NCI-H2196 (cell line): ENCODE data around the gene MSI2.
A peak's percentile ranks its signal among the peaks of the same experiment; 100 is the strongest.

Experiments
- DNase-seq: peaks from one replicate; lab custom pipeline; 2025; ENCODE audit not compliant: unreplicated experiment; lab: John Stamatoyannopoulos, UW

MSI2 gene

DNA sequence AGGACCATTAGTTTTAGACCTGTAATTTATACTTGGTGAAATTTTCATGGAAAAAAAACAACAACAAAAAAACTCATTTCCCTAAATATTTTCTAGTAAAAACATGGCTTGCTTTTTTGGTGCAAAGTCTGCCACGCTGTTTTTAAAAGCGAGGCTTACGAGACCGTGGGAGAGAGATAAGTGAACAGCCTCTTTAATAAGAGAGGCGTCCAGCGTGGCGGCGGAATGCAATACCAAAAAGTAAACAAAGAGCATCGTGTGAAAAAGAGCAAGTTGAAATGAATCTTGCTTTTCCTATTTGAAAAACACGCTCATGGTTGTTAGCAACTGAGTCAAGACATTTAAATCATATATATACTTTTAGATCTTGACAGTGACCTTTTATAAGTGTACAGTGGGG lies 10.5 kb upstream of the MSI2 start:
- DNase-seq: no peak

DNA sequence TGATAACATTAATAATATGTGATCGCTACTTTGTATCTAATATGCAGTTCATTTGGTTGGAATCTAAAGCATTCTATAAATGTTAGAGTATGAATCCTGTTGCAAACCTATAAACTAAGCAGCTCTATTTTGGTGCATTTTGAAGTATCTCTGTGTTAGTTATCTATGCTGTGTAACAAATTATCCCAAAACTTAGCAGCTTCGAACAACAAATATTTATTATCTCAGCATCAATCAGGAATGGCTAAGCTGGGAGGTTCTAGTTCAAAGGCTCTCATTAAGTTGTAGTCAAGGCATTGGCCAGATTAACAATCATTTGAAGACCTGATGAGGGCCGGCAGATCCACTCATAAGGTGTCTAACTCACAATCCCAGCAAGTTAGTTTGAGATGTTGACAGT lies 10.1 kb upstream of the MSI2 start:
- DNase-seq: no peak

DNA sequence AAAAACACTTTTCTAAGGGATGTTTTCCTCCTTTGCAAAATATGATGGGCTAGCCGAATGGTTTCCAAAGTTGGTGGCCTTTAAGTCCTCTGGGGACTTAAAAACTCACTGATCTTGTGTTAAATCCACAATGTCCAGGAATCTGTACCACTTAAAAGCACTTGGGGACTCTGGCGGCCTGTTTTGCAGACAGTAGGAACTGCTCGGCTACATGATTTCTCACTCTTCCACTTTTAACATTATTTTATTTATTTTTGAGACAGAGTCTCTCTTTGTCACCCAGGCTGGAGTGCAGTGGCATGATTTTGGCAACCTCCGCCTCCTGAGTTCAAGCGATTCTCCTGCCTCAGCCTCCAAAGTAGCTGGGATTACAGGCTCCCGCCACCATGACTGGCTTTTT lies 9.1 kb upstream of the MSI2 start:
- DNase-seq: no peak

DNA sequence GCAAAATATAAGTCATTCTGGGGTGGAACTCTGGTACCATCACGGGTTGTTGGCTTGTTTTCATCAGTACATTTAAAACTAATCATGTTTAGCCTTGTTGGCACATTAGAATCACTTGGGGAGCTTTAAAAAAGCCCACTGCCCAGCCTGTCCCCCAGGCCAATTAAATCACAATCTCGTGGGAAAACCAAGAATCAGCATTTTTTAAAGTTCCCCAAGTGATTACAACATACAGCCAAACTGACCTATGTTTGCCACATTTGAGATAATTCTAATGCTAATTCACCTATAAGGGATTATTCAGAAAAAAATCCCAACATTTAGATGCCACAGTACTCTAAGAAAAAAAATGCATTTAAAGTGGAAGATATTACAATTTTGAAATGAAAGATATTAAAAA lies 8.4 kb upstream of the MSI2 start:
- DNase-seq: no peak

DNA sequence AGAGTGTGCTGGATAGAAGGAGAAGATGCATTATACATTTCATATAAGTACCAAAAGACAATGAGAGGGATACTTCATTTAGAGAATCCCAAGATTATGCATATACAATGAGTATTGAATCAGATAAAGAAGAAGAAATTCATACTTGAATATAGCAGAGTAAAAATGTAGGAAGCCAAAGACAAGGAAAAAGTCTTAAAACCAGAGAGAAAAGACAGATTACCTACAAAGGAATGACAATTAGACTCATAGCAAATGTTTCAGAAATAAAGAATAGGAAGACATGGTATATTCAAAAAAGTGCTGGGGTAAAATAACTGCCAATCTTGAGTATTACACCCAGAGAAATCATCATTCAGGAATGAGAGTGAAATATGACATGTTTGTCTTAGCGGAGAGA lies 6.8 kb upstream of the MSI2 start:
- no peak for DNase-seq

DNA sequence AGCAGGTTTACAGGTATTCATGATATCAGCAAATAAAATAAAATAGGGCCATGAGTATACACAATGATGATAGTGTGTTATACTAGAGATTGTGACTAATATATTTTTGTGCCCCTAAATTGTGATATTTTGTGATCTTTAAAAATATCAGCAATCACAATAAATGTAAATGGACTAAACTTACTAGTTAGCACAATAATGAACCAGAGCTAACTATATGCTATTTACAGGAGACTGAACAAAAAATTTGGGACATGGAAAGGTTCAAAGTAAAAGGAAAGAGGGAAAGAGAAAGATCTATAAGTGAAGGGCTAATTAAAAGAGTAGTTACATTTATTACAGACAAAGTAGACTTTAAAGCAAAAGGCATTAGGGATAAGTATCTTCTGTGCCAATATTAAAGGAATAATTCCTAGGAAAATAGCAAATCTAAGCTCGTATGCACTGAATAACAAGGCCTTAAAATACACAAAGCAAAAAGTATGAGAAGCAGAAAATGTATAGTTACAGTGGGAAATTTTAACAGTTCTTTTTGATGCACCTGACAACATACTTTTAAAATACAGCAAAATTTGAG lies 5.0 kb upstream of the MSI2 start:
- no peak for DNase-seq

DNA sequence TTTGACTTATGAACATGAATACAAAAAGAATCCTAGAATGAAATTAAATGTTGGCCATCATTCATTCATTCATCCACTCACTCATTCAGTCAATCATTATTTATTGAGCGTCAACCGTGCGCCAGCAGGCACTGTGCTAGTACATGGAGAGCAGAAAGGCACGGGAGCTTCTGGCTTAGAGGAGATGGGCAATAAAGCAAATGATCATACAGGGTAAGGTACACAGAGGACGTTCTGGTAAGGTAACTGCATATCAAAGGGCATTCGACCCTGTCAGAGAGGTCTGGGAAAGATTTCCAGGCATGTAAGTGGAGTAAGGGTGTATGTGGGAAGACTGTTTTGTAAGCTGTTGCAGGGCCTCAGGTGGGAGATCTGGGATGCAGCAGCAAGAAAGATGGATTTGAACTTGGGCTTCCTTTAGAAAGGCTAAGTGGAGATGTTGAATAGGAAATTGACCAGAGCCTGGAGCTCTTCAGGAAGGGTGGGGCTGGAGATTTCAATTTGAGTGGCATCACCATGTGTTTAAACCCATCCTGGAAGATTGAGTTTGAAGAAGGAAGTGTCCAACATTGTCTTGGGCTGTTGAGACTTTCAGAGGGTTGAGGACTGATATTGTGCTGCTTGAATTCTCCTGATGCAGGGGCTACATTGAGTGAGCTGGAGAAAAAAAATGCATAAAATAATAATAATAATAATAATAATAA lies 2.8 kb upstream of the MSI2 start:
- DNase-seq: no peak

DNA sequence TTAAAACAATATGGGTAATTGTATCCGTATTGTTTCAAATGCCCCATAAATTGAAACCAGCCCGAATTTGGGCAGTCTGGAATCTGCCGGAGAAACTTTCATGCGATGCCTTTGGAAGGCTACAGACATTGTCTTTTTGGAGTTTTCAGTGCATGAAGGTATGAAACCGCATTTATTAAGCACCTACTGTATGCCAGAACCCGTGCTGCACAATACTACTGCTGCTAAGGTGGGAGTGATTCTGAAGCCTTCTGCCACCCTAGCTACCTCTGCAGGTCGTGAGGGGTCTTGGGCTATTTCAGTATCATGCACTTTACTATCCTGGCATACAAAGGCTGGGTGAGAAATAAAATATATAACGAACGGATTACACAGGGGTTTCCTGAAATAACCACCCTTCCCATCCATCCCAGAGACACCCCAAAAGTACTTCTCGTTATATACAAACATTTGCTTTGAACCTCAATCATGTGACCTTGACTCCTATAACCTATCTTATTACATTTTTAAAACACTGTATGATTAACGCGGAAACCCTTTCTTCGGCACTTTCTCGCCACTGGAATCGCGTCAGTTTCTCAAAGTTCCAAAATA lies 1.0 kb upstream of the MSI2 start:
- no peak for DNase-seq

DNA sequence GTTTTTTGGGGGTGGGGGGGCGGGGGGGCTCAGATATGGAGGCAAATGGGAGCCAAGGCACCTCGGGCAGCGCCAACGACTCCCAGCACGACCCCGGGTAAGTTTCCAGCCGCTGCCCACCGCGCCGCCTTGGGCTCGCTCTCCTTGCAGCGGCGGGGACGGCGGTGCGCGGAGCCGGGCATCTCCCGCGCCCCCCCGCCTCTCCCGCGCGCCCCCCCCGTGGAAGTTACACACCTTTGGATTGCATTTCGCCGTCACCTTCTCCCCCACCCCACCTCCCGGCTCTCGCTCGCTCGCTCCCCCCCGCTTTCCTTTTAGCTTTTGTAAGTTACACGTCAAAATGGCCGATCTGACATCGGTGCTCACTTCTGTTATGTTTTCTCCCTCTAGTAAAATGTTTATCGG lies 387 bp downstream of the MSI2 start:
- peak; percentile 42 for DNase-seq

DNA sequence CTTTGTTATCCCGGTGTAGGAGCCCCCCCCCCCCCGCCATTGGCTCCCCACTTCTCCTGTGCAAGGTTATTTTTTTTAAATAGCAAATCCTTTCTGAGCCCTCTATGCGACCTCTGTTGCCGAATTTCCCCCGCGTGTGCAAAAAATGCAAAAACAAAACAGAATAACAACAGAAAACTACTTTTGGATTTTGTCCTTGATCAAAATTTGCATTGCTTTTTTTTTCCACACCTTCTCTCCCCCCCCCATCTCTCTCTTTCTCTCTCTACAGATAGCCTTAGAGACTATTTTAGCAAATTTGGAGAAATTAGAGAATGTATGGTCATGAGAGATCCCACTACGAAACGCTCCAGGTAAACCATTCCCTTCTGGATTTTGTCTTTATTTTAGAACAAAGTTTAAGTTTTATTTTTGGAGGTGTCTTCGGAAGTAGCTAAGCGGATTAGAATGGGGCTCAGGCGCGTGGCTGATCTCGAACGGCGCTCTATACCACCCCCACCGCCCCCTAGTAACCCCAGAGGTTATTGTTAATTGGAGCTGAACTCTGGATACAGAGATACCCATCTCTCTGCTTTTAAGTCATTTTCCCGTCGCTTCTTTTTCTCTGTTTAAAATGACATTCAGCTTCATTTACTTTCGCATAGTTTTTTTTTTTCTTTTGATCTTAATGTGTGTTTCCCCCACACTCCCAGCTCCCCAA lies 1.0 kb downstream of the MSI2 start:
- DNase-seq: no peak

DNA sequence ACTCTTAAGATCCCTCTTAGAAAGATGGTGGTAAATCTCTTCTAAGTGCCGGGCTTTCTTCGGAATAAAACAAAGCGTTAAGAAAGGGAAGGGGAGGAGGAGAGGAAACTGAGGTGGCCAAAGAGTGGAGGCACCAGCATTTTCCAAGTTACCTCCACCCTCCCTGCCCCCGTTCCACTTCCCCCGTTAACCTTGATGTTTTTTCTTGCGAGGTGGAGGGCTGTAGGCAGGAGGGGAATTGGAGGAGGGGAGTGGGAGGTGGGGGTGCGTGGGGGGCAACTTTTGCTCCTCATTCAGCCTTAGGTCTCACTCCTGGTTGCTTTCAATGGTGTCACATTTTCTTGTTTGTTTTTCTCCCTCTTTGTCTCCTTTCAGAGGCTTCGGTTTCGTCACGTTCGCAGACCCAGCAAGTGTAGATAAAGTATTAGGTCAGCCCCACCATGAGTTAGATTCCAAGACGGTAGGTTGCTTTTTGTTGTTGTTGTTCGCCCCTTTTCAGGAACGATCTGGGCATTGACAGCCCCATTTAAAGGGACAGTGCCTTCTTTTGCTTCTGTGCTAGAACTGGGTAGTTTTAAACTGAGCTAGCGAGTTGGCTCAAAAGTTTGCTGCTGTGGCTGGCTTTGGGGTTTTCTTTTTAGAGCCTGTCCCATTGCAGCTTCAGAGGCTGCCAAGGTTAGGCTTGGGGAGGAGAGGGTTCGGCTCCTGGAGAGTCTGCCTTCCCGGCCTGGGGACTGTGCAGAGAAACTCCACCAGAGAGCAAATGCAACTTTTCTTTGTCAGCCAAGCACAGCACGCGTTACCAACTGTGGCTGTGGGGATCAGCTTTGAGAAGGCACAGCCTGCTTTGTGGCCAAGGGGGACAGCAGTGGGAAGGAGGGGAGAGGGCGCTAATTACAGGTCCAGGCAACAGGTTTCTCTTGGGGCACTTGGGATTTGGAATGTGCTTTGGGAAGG lies 1.9 kb downstream of the MSI2 start:
- no peak for DNase-seq

DNA sequence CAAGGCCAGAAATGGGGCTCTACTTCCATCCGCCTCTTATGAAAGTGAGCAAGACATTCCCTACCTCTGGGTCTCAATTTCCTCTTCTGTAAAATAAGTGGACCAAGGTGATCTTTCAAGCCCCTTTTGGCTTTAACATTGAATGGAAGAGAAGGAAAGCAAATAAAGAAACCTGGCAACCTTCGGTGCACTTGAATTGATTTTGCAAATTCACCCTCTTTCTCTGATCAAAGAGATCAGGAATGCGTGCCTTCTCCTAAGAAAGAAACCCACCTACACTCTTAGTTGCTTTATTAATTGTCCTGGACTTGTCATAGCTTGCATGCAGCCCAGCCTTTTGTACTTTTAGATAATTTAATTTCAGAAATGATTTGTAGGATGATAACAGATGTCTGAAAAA lies 3.0 kb downstream of the MSI2 start:
- no peak for DNase-seq

DNA sequence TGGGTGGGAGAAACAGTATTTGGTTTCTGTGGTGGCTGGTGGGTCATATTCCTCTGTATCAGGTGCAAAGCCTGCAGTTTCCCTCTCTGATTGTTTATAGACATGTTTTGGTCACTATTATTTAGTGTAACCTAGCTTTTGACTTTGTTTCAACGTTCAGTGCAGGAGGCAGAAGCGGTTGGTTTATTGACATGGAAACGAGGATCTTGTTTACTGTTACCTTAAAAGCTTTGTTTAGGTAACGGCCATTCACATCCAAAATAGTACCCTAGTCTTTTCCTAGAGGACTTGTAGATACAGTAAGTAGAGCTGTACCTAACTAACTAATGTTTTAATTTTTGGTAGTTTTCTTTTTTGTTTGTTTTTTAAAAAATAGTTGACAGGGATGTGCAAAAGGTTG lies 3.5 kb downstream of the MSI2 start:
- no peak for DNase-seq

DNA sequence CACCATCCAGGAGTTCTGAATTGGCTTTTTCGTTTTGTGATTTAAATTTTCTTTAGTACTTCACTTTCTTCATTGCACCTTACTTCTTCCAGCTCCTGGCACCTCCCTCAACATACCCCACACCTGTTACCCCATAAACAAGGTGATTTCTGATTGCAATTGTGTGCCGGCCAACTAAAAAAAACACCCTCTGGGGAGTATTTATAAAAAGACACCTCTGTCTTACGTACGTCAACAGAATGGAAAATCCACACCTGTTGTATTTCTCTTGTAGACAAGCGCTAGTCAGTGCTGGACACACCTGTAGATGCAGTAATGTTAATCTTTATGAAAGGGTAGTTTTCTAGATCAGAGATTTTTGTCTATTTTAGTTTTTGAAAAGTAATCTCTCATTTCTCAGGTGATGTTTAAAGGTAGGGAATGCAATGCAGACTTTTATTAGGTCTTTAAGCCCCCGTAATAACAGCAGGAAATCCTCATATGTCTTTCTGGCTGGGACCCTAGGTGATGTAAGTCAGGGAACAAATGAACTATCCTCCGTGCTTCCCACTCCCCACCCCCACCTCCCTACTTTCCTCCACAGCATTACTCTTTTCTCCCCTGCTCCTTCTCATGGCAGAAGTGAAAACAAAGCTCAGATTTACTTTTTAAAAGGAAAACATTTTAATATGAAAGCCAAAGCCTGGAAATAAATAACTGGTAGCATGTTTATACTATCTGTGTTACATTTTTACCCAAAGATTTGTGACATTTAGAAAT lies 4.2 kb downstream of the MSI2 start:
- DNase-seq: no peak

DNA sequence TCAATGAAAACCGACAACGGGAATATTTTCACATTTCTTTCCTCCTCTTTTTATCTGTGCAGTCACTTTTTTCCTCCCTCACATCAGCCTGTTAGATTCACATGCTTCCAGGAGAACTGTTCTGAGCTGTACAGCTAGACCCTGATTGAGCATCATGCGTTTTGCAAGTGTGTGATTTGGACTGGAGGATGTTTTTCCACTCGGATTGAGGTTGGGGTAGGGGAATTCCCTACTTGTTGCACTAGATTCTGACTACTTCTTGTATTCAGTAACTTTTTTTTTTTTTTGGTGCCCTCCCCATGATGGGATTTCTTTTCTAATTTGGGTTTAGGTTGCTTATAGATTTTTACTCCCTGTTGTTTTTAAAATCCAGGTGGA lies 4.8 kb downstream of the MSI2 start:
- DNase-seq: no peak

DNA sequence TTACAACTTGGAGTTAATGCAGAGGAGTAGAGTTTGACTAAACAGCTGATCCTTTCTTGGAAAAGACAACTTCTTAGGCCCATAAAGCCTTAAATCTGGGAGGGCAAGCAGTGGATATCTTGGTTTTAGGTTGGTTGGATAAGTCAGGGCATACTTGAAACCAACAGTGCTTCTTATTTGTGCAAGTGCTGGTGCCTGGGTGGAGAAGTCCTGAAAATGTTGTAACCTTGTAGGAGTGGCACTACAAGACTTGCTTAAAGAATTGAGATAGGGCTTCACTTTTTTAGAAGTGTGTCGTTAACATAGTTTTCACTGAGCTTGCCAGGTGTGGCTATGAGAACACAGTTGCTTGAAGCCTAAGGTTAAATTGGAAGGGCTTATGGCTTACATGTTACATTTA lies 6.2 kb downstream of the MSI2 start:
- no peak for DNase-seq

DNA sequence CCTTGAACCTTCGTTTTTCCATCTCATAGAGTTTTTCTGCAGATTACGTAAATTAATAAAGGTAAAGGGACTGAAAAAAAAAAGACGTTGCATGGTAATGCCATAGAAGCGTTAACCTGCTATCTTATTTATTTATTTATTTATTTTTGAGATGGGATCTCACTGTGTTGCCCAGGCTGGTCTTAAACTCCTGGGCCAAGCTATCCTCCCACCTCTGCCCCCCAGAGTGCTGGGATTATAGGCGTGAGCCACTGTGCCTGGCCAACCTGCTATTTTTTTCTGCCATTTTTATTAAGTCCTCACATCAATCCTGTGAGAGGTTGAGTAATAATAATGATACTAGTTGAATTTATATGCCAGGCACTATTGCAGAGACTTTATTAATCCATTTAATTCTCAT lies 7.9 kb downstream of the MSI2 start:
- DNase-seq: no peak

DNA sequence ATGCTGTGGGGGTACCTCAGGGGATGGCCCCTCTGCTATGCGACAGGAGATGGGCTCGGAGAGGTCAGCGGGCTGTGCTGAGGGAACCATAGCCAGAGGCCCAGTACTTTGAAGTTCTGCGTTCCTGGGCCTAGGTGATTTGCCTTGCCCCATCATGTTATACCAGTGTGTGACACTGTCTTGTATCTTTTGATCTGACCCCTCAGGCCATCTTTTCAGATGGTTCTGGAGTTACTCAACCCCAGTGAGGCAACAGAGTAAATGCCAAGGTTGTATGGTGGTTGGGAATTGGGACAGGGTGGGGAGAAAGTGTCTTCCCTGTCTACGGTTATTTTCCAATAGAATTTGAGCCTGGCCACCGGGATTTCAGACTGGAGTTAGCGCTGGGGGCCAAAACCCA lies 8.5 kb downstream of the MSI2 start:
- DNase-seq: no peak

DNA sequence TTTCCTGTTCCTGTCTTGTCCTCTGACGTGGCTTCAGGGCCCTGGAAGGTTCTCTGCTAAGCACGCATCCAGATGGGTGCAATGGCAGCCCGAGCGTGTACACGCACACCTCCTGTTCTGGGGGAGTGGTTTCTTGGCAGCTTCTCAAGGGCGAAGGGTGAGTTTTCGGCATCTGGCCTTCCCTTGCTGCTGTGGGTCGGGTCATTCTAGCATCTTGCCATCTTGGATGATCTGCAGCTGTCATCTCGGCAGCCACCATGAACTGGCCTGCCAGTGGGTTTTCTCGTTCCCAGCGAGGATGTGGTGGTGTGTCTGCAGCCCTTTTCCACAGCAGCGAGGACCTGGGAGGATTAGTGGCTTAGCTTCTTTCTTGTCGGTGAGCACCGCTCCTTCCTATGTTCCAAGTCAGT lies 10.6 kb downstream of the MSI2 start:
- DNase-seq: no peak

DNA sequence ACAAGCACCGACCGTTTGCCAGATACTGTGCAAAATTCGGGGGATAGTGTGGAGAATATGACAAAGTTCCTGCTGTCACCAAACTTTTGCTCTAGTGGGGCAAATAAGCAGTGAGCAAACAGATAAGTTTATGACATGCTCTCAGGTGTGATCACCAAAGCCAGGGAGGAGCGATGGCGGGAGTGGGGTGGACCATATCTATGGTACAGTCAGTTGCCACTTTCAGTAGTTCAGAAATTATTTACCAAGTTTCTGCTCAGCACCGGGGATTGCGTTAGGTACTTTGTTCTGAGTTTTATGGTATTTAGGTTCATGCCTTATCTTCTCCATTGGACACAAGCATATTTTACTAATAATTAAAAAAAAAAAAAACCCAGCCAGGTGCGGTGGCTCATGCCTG lies 11.9 kb downstream of the MSI2 start:
- DNase-seq: no peak
